H1 (cell line): ENCODE data around the gene FXR2. TPM values are rescaled to one million over a fixed set of nuclear protein-coding genes. Genes with fewer than 3 reads are reported as not detected.

Experiments used
- ATF2 ChIP-seq: IDR thresholded peaks from 2 replicates; pipeline ENCODE4 v1.6.1; 2012; ENCODE audit warnings: low read length, inconsistent platforms
- CTCF ChIP-seq, 3 experiments: IDR thresholded peaks; 1 replicate in 2 of 3; 2 replicates in 1 of 3; pipeline versions ENCODE4 v1.5.1 to v1.6.1; 2011; ENCODE audit warnings: low read length in 3 of 3, mild to moderate bottlenecking in 3 of 3, inconsistent platforms in 2 of 3, low read depth in 1 of 3, moderate library complexity in 1 of 3; ENCODE audit not compliant: insufficient read depth in 1 of 3; ENCODE audit errors: control extremely low read depth in 1 of 3
- HDAC2 ChIP-seq, 2 experiments: fragments of 300-600 bp in 1 of 2; sonication (generic) in 1 of 2; IDR thresholded peaks; 2 replicates each; pipeline ENCODE4 v1.6.1; 2011 to 2012; ENCODE audit warnings: low read depth in 2 of 2, low read length in 2 of 2, mild to moderate bottlenecking in 2 of 2, moderate library complexity in 2 of 2, borderline replicate concordance in 1 of 2, inconsistent platforms in 1 of 2
- HDAC6 ChIP-seq: IDR thresholded peaks from one replicate; pipeline ENCODE4 v1.7.1; 2012; ENCODE audit warnings: low read depth, mild to moderate bottlenecking, inconsistent platforms, low read length, moderate library complexity
- KDM4A ChIP-seq: IDR thresholded peaks from one replicate; pipeline ENCODE4 v1.7.1; 2012; ENCODE audit warnings: low read depth, mild to moderate bottlenecking, moderate library complexity, low read length, inconsistent platforms; ENCODE audit not compliant: severe bottlenecking
- MAX ChIP-seq: IDR thresholded peaks from 2 replicates; pipeline ENCODE4 v1.6.1; 2012; ENCODE audit warnings: inconsistent platforms
- PHF8 ChIP-seq: fragments of 200-600 bp; sonication (generic); conservative IDR thresholded peaks from 2 replicates; pipeline ENCODE4 v1.7.1; 2012; ENCODE audit warnings: low read depth, mild to moderate bottlenecking, inconsistent platforms, low read length, moderate library complexity
- POLR2A ChIP-seq, 2 experiments: IDR thresholded peaks; 1 replicate in 1 of 2; 2 replicates in 1 of 2; pipeline ENCODE4 v1.6.1; 2011; ENCODE audit warnings: low read depth in 2 of 2, low read length in 2 of 2, mild to moderate bottlenecking in 2 of 2; ENCODE audit errors: control extremely low read depth in 1 of 2
- SIRT6 ChIP-seq: IDR thresholded peaks from one replicate; pipeline ENCODE4 v1.7.1; 2012; ENCODE audit warnings: low read length, inconsistent platforms
- SRF ChIP-seq: IDR thresholded peaks from 2 replicates; pipeline ENCODE4 v1.6.1; 2011; ENCODE audit warnings: mild to moderate bottlenecking, low read depth, low read length, moderate library complexity
- SUZ12 ChIP-seq: fragments of 200-600 bp; sonication (generic); IDR thresholded peaks from 2 replicates; pipeline ENCODE4 v1.6.1; 2012; ENCODE audit warnings: mild to moderate bottlenecking, inconsistent platforms, low read length, moderate library complexity, mixed read lengths
- TCF12 ChIP-seq: IDR thresholded peaks from 2 replicates; pipeline ENCODE4 v1.6.1; 2011; ENCODE audit warnings: low read depth, mild to moderate bottlenecking, low read length
- TEAD4 ChIP-seq: IDR thresholded peaks from 2 replicates; pipeline ENCODE4 v1.6.1; 2012; ENCODE audit warnings: low read depth, low read length, inconsistent platforms, mixed read lengths
- YY1 ChIP-seq: IDR thresholded peaks from 2 replicates; pipeline ENCODE4 v1.6.1; 2011; ENCODE audit warnings: low read depth, mild to moderate bottlenecking, low read length
- polyA plus RNA-seq, 7 experiments: library from polyadenylated mRNA; depleted of rRNA in 3 of 7; stranded (reverse) in 5 of 7; unstranded in 2 of 7; fragments of >200 nt in 5 of 7; fragments of 200-250 nt in 2 of 7; gene quantifications; 1 replicate in 5 of 7; 2 replicates in 1 of 7; 4 replicates in 1 of 7; pipeline versions ENCODE4 v1.2.1 to v1.2.3, GENCODE V29; 2011 to 2013; ENCODE audit warnings: missing spikeins in 2 of 7, mixed read lengths in 2 of 7
- total RNA-seq: library from RNA; stranded (reverse); fragmentation: NEBNext Ultra II Directional; extraction: Animal tissue kit (Norgen Biotek cat#: 25700); gene quantifications from 2 replicates; pipeline ENCODE4 v1.2.1, GENCODE V29; 2021

The FXR2 gene
- total and polyA plus RNA-seq, 2 of the 8 experiments (the other 6 are each of a cell fraction or from before 2014, with no cell fraction given) = 26.2 to 44.0 TPM

GRCh38 chr17:7650509-7651096, 35.9 kb upstream of the FXR2 start, which contains the start of gene ATP1B2 (continued):
- TF ChIP-seq ATF2 (no peak), KDM4A (no peak), SIRT6 (no peak), MAX (no peak), PHF8 (0 out of 2 replicates have a peak, but pooled peaks have one; percentile 46), SRF (no peak), HDAC2 (IDR thresholded peaks at IDR 0.05; ENCODE audit: borderline replicate concordance in 1 of 2, low read depth in 2 of 2, low read length in 2 of 2) (no peak), TCF12 (no peak), HDAC6 (no peak), CTCF (IDR thresholded peaks at IDR 0.05; ENCODE audit: control extremely low read depth in 1 of 3, insufficient read depth in 1 of 3, low read depth in 1 of 3, low read length in 3 of 3) (no peak), POLR2A (IDR thresholded peaks at IDR 0.05; ENCODE audit: control extremely low read depth in 1 of 2, low read depth in 2 of 2, low read length in 2 of 2) (peak in 1 of 2 experiments; percentile 81; a peak in 2 of 3 replicates), TEAD4 (no peak), SUZ12 (no peak), YY1 (no peak)
